ENCODE measurements around the gene FETUB. TPM values are rescaled to one million over a fixed set of nuclear protein-coding genes. Genes with fewer than 3 reads are reported as not detected.

The FETUB gene
- total RNA-seq, 1 experiment from 2014 or later: not detected

- POLR2A ChIA-PET: interaction anchor here (0.7 to 6.9 kb wide), 5 partner anchors 8 to 215 kb away, joined by 3 to 182 read pairs (median 3); partner anchors contain the start of genes DNAJB11 and EIF4A2
- H3K4me3 Mint-ChIP-seq (ENCODE audit: unreplicated experiment): no peak overlapping the region
- no peaks in the 10 kb centered on the region for H3K27me3 Mint-ChIP-seq (ENCODE audit: insufficient read depth, unreplicated experiment)
- H3K27ac Mint-ChIP-seq (ENCODE audit: low read depth, unreplicated experiment): no peak overlapping the region
- no peak for TF ChIP-seq CTCF (IDR thresholded peaks at IDR 0.05; ENCODE audit: unreplicated experiment)
- no peaks in the 10 kb centered on the region for H3K36me3 Mint-ChIP-seq (ENCODE audit: insufficient read depth, unreplicated experiment)
- H3K9me3 Mint-ChIP-seq (ENCODE audit: unreplicated experiment): no peaks in the 10 kb centered on the region
- no peak for DNase-seq (ENCODE audit: unreplicated experiment)
- no TSS peak for BruUV-seq (replicated peaks)
- H3K4me1 Mint-ChIP-seq (ENCODE audit: insufficient read depth, unreplicated experiment): peaks cover 25% of the 10 kb centered on the region
- intact Hi-C loops (cut with micrococcal nuclease): no loop called here
- CTCF ChIA-PET: interaction anchor here (0.5 to 5.6 kb wide), 14 partner anchors 12 to 635 kb away, joined by 3 to 61 read pairs (median 10); partner anchors contain the start of genes DNAJB11, FETUB and TBCCD1
Measured at GRCh38 chr3:186618318-186618938, 21.8 kb upstream of the FETUB start.

- Mint-ChIP-seq H3K4me1 (ENCODE audit: insufficient read depth, unreplicated experiment) (peaks cover 23% of the 10 kb centered on the region), H3K4me3 (ENCODE audit: unreplicated experiment) (no peak overlapping the region), H3K9me3 (ENCODE audit: unreplicated experiment) (no peaks in the 10 kb centered on the region), H3K27me3 (ENCODE audit: insufficient read depth, unreplicated experiment) (no peaks in the 10 kb centered on the region), H3K27ac (ENCODE audit: low read depth, unreplicated experiment) (no peak overlapping the region), H3K36me3 (ENCODE audit: insufficient read depth, unreplicated experiment) (no peaks in the 10 kb centered on the region)
- CTCF ChIA-PET: no interaction called here
- intact Hi-C loops (cut with micrococcal nuclease): no loop called here
- no TSS peak for BruUV-seq (replicated peaks)
- TF ChIP-seq CTCF (IDR thresholded peaks at IDR 0.05; ENCODE audit: unreplicated experiment): no peak
- POLR2A ChIA-PET: interaction anchor here (0.6 kb wide), 1 partner anchor 51 kb away, joined by 3 read pairs; no protein-coding TSS in a partner anchor
- DNase-seq (ENCODE audit: unreplicated experiment): no peak
Measured at GRCh38 chr3:186619787-186620212, 20.4 kb upstream of the FETUB start.

- intact Hi-C loops (cut with micrococcal nuclease): no loop called here
- BruUV-seq (replicated peaks): no TSS peak
- POLR2A ChIA-PET: interaction anchor here (0.6 to 1.3 kb wide), 2 partner anchors 13 to 51 kb away, joined by 3 read pairs; no protein-coding TSS in a partner anchor
- no peak for DNase-seq (ENCODE audit: unreplicated experiment)
- no peaks in the 10 kb centered on the region for H3K36me3 Mint-ChIP-seq (ENCODE audit: insufficient read depth, unreplicated experiment)
- no peak overlapping the region for H3K4me3 Mint-ChIP-seq (ENCODE audit: unreplicated experiment)
- CTCF ChIA-PET: interaction anchor here (0.6 kb wide), 2 partner anchors 19 to 607 kb away, joined by 3 to 4 read pairs; no protein-coding TSS in a partner anchor
- no peaks in the 10 kb centered on the region for H3K9me3 Mint-ChIP-seq (ENCODE audit: unreplicated experiment)
- TF ChIP-seq CTCF (IDR thresholded peaks at IDR 0.05; ENCODE audit: unreplicated experiment): no peak
- no peaks in the 10 kb centered on the region for H3K27me3 Mint-ChIP-seq (ENCODE audit: insufficient read depth, unreplicated experiment)
- H3K4me1 Mint-ChIP-seq (ENCODE audit: insufficient read depth, unreplicated experiment): peaks cover 19% of the 10 kb centered on the region
- H3K27ac Mint-ChIP-seq (ENCODE audit: low read depth, unreplicated experiment): no peak overlapping the region
Measured at GRCh38 chr3:186620213-186621092, 19.7 kb upstream of the FETUB start.

Data from MCF 10A (cell line).